Ascending aorta (tissue), 2 donors: ENCODE results near the gene ZIC2. TPM values are rescaled to one million over a fixed set of nuclear protein-coding genes. Genes with fewer than 3 reads are reported as not detected.

Source experiments
- DNase-seq, 2 donors: peaks; one replicate each; pipeline ENCODE4 v3.0.0-alpha.2; 2019; ENCODE audit warnings: low spot score in 2 of 2
- H3K27ac ChIP-seq, 2 donors: fragments of 200-600 bp; sonication (generic); one replicate each; pipeline ENCODE4 v1.5.1; 2016 to 2017; ENCODE audit warnings: mild to moderate bottlenecking in 1 of 2
- H3K27me3 ChIP-seq: fragments of 200-600 bp; sonication (generic); one replicate; pipeline ENCODE4 v1.5.1; 2017
- H3K36me3 ChIP-seq, 2 donors: fragments of 200-600 bp; sonication (generic); one replicate each; pipeline ENCODE4 v1.5.1; 2016
- H3K4me1 ChIP-seq, 2 donors: fragments of 200-600 bp; sonication (generic); one replicate each; pipeline ENCODE4 v1.5.1; 2016 to 2017; ENCODE audit warnings: mild to moderate bottlenecking in 1 of 2
- H3K4me3 ChIP-seq, 2 donors: fragments of 200-600 bp; sonication (generic); one replicate each; pipeline ENCODE4 v1.5.1; 2016 to 2017; ENCODE audit warnings: mild to moderate bottlenecking in 1 of 2
- H3K9me3 ChIP-seq, 2 donors: fragments of 200-600 bp; sonication (generic); one replicate each; pipeline ENCODE4 v1.5.1; 2016
- CTCF ChIP-seq, 3 experiments: fragments of 200-600 bp in 2 of 3; fragments of 450-650 bp in 1 of 3; sonication (generic) in 2 of 3; IDR thresholded peaks; one replicate each; pipeline ENCODE4 v1.5.1; 2016 to 2019; ENCODE audit warnings: antibody characterized with exemption in 3 of 3, mild to moderate bottlenecking in 1 of 3, moderate library complexity in 1 of 3
- intact Hi-C: fragments of 100-400 bp; cut with DNase I; formaldehyde crosslinking; loops from one replicate; pipeline ENCODE4 v1.15.1; 2023
- total RNA-seq: library from RNA; depleted of rRNA; stranded (reverse); fragments of >200 nt; gene quantifications from one replicate; pipeline ENCODE4 v1.1.0, GENCODE V29; 2016

Gene ZIC2
- total RNA-seq, 1 donor from 2014 or later = not detected

DNA sequence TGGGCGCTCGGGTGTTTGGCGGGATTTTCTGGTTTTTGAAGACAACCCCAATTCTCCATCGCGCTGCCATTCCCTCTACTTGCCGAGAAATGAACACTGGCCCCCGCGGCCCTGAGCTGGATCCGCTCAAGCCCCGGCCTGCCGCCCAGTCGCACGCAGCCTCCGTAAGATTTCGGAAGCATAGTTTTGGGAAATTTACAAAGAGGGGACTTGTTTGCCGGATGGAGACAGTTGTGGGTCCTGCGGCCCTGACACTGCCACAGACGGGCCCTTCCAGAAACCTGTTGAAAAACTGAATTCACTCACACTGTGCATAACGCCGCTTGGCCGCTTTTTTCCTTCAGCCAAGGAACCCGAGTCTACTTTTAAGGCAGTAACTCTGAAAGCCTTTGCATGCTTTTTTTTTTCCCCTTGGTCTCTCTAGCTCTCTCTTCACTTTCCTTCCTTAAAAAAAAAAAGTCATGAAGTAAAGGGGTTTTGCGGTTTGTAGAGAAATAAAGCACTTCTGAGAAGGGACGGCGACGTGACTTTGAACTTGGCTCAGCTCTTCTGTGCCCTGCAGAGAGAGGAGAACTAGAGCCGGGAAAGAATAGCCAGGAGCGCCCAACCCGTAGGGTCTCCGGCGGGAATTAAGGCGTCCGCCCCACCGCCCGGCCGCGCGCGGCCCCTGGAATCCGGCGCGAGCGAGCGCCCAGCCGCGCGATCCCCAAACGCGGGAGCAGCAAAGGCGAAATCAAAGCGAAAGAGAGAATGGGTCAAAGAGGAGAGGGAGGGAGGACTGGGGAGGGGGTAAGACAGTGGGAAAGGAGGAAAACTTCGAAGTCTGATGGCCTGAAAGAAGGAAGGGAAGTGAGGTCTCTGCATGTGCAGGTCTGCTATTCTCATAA, 3.4 kb upstream of the ZIC2 start:
- no peak for TF ChIP-seq CTCF (IDR thresholded peaks at IDR 0.05)
- Histone ChIP-seq H3K9me3 (no peaks in the 10 kb centered on the region), H3K4me1 (peaks cover 7 to 22% of the 10 kb centered on the region in 2 donors), H3K4me3 (no peak overlapping the region), H3K27me3 (peaks cover 59% of the 10 kb centered on the region), H3K36me3 (no peaks in the 10 kb centered on the region), H3K27ac (no peak overlapping the region)
- no peak for DNase-seq
- intact Hi-C loops = loop anchor here (10.0 kb wide), 1 partner anchor 373 kb away; the partner anchor contains the start of gene CLYBL

DNA sequence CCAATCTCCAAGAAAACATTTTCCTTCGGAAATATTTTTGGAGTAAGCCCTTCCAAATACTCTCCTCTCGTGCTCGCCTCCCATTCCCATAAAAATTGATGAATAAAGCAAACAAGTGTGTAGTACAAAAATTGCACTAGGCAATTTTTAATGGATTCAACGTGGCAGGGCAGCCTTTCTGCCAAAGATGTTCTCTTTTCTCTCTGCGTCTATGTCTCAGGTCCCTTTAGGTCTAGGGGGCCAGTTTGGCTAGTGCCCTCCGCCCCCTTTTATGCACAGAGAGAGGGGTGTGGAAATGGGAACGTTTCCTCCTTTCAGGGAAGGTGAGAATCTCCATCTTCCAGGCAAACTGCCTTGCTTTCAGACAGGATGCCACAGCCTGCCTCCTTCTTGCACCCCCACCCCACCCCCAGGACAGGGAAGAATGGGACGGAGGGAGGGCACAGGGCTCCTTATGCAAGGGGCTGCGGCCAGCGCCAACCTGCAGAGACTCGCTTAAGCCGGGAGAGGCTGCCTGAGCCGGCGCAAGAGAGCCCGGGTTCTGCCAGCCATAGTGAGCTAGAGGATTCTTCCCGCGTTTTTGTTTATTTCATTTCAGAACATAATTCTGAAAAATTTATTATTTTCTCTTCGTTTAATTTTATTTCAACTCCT, 2.7 kb upstream of the ZIC2 start:
- no peak for TF ChIP-seq CTCF (IDR thresholded peaks at IDR 0.05)
- intact Hi-C loops = loop anchor here (10.0 kb wide), 1 partner anchor 374 kb away; the partner anchor contains the start of gene CLYBL
- no peaks in the 10 kb centered on the region for H3K9me3 ChIP-seq
- H3K36me3 ChIP-seq = no peaks in the 10 kb centered on the region
- peaks cover 57% of the 10 kb centered on the region for H3K27me3 ChIP-seq
- DNase-seq = no peak
- H3K4me1 ChIP-seq = peaks cover 7 to 22% of the 10 kb centered on the region in 2 donors
- no peak overlapping the region for H3K27ac ChIP-seq
- H3K4me3 ChIP-seq = peak overlapping the region in 1 of 2 donors; percentile 63

- TF ChIP-seq CTCF (IDR thresholded peaks at IDR 0.05) = no peak
- peaks cover 57% of the 10 kb centered on the region for H3K27me3 ChIP-seq
- no peaks in the 10 kb centered on the region for H3K9me3 ChIP-seq
- H3K4me3 ChIP-seq = peak overlapping the region; percentile 63 to 66
- H3K4me1 ChIP-seq = peaks cover 7 to 22% of the 10 kb centered on the region in 2 donors
- H3K27ac ChIP-seq = no peak overlapping the region
- intact Hi-C loops = loop anchor here (10.0 kb wide), 2 partner anchors 375 to 785 kb away; partner anchors contain the start of gene CLYBL
- no peaks in the 10 kb centered on the region for H3K36me3 ChIP-seq
- DNase-seq = peak in 1 of 2 donors; percentile 60
These were observed 2.0 kb upstream of the ZIC2 start for GRCh38 chr13:99979453-99980200.

DNA sequence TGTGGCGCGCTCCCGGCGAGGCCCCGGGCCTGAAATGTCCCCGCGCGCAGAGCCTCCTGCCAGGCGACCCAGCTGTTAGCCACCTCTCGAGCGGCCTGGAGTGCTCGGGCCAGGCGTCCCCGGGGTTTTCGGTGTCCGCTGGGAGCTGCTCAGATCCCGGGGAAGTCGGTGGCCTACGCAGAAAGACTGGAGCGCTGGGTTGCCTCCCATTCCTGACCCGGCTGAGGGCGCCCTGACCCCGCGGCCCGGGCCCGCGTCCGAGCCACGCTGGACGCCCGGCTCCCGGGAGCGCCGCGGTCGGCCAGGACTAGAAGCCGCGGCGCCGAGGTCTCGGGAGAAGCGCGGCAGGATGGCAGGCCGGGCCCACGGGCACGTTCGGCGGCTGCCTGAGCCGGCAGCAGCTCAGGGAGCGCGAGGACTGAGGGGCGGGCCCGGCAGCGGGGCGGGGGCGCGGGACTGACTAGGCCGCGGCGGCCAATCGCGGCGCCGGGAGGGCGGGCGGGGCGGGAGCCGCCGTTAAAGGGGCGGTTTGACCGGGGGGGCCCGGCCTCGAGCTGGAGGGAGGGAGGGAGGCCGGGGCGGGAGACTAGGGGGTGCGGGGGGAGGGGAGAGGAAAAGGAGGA, 1.3 kb upstream of the ZIC2 start:
- peak in 1 of 2 donors; percentile 72 for DNase-seq
- H3K4me1 ChIP-seq = peaks cover 7 to 22% of the 10 kb centered on the region in 2 donors
- TF ChIP-seq CTCF (IDR thresholded peaks at IDR 0.05) = no peak
- H3K27ac ChIP-seq = no peak overlapping the region
- H3K27me3 ChIP-seq = peaks cover 55% of the 10 kb centered on the region
- no peaks in the 10 kb centered on the region for H3K9me3 ChIP-seq
- intact Hi-C loops = loop anchor here (10.0 kb wide), 1 partner anchor 786 kb away; no protein-coding TSS in a partner anchor
- H3K36me3 ChIP-seq = no peaks in the 10 kb centered on the region
- H3K4me3 ChIP-seq = peak overlapping the region; percentile 63 to 66
